Measurements from ENCODE around the gene DNAJB4.

- TF ChIP-seq CTCF (IDR thresholded peaks at IDR 0.05; ENCODE audit: low read length): no peak
- no peak for TF ChIP-seq EZH2 (IDR thresholded peaks at IDR 0.05; ENCODE audit: borderline replicate concordance, low read length)
Observed at GRCh38 chr1:77983997-77984355, 20.8 kb upstream of the DNAJB4 start.
